Measurements from ENCODE around the gene HSD17B11. TPM values are rescaled to one million over a fixed set of nuclear protein-coding genes. Genes with fewer than 3 reads are reported as not detected.
"Not testable (repeated sequence)": the region's sequence is repeated elsewhere in the genome, so short reads cannot be mapped to it uniquely, and the experiment has no call there.

HSD17B11 gene
- total RNA-seq, 1 donor from 2014 or later = 13.5 TPM

GRCh38 chr4:87317527-87317926 lies 73.5 kb downstream of the HSD17B11 start:
- intact Hi-C loops (cut with micrococcal nuclease) = no loop called here
- ATAC-seq (no peak), DNase-seq (no peak)

GRCh38 chr4:87316961-87317360 lies 74.0 kb downstream of the HSD17B11 start:
- ATAC-seq (no peak), DNase-seq (no peak)
- intact Hi-C loops (cut with micrococcal nuclease) = no loop called here

GRCh38 chr4:87315000-87315399 lies 76.0 kb downstream of the HSD17B11 start:
- intact Hi-C loops (cut with micrococcal nuclease); DNase-seq; ATAC-seq: not testable (repeated sequence)

DNA sequence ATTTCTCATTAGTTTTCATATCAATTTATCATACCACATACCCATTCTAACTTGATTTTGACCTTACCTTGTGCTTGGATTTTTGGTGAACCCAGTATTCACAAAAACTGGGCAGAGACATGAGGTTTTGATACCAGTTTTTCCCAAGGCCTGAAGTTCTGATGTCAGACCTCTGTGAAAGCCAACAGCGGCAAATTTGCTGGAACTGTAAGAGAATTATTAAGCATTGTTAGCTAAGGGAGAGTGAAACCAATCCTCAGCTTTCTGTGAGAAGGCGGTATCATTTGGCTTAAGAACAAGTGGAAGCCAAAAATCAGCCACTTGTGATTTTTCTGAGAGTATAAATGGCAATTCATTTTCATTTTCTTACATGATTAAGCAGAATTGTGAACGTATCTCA lies 77.2 kb downstream of the HSD17B11 start:
- DNase-seq = no peak
- ATAC-seq = no peak
- intact Hi-C loops (cut with micrococcal nuclease) = no loop called here

DNA sequence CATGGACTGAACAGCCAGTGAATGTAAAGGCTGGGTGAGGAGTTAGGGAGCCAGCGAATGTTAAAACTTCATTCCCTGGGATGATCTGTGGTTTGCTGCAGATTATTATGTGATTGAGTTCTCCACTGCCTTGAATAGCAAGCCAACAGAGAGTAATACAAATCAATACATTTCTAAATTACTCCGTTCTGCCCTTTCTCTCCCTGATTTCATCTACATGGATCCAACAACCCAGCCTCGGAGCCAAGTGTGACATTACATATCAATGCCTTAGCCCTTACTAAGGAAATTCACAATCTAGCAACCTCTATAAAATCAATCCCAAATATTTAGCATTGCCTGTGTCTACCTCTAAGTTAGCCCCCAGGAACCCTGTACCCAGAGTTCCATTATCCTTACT lies 79.3 kb downstream of the HSD17B11 start:
- DNase-seq = no peak
- no peak for ATAC-seq
- intact Hi-C loops (cut with micrococcal nuclease) = no loop called here

DNA sequence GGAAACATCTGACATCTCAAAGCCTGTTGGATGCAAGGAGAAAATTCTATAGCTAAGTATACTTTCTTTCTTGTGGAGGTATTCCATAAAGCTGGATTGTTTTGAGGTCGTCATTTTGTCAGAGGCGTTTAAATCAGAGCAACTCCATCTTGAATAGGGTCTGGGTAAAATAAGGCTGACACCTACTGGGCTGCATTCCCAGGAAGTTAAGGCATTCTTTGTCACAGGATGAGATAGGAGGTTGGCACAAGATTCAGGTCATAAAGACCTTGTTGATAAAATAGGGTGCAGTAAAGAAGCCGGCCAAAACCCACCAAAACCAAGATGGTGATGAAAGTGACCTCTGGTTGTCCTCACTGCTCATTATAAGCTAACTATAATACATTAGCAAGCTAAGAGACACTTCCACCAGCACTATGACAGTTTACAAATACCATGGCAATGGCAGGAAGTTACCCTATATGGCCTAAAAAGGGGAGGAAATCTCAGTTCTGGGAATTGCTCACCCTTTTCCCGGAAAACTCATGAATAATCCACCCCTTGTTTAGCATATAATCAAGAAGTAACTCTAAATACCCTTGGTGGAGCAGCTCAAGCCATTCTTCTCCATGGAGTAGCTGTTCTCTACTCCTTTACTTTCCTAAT lies 80.2 kb downstream of the HSD17B11 start:
- ATAC-seq (no peak), DNase-seq (no peak)
- intact Hi-C loops (cut with micrococcal nuclease) = no loop called here

GRCh38 chr4:87309625-87310024 lies 81.4 kb downstream of the HSD17B11 start:
- DNase-seq (no peak), ATAC-seq (peak; percentile 56)
- intact Hi-C loops (cut with micrococcal nuclease) = no loop called here

DNA sequence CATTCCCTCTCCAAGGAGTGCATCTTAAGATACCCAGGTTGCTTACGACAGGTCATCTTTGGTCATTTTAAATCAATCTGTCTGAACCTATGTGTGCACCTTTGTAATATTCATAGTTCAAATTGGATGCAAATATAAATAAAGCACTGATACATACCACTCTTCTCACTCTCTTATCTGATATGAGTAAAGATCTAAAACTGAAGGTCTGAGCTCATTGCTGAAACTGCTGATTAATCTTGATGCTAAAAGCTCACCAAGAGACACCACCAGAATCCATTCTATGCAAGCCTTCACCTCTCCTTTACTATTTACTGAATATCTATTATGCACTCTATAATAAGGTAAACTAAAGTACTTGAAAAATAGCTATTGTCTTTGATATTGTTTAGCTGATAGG lies 84.9 kb downstream of the HSD17B11 start:
- DNase-seq = no peak
- no peak for ATAC-seq
- intact Hi-C loops (cut with micrococcal nuclease) = no loop called here

DNA sequence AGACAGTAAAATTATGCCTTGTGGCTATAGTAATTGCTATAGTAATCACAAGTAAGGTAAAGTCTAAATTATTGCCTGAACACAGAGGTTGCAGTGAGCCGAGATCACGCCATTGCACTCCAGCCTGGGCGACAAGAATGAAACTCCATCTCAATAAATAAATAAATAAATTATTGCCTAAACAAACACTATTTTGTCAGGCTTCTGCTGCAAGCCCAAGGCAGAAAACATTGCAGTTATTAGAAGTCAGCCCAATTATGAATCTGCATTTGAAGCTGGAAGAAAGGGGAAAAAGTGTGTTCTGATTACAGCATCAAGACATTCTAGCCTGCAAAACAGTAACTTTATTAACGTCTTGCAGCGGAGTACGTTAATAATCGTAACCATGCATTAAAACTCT lies 85.4 kb downstream of the HSD17B11 start:
- intact Hi-C loops (cut with micrococcal nuclease) = no loop called here
- DNase-seq (no peak), ATAC-seq (no peak)

GRCh38 chr4:87304745-87305432 lies 86.1 kb downstream of the HSD17B11 start:
- intact Hi-C loops (cut with micrococcal nuclease) = no loop called here
- DNase-seq = no peak

GRCh38 chr4:87299898-87300297 lies 91.1 kb downstream of the HSD17B11 start:
- ATAC-seq (no peak), DNase-seq (no peak)
- intact Hi-C loops (cut with micrococcal nuclease) = no loop called here

More at GRCh38 chr4:87304745-87305432, 86.1 kb downstream of the HSD17B11 start:
- ATAC-seq = no peak

DNA sequence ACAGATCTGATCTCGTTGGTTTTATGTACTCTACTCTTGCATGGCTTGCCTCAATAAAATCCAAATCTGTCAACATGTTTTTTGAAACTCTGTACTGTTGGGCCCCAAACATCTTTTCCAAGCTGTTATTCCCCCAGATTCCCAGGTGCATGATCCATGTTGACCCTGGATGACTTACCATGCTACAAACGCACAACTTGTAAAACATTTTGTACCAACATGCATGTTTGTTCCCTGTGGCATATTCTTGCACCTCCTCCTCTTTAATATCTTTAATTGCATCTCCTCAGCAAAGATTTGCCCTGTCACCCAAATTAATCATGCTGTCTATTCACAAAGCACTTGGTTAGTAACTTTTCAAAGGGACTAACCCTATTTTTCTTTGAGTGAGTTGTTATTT lies 92.6 kb downstream of the HSD17B11 start:
- ATAC-seq (no peak), DNase-seq (no peak)
- intact Hi-C loops (cut with micrococcal nuclease) = no loop called here

GRCh38 chr4:87294911-87295310 lies 96.1 kb downstream of the HSD17B11 start:
- intact Hi-C loops (cut with micrococcal nuclease); ATAC-seq; DNase-seq: not testable (repeated sequence)

DNA sequence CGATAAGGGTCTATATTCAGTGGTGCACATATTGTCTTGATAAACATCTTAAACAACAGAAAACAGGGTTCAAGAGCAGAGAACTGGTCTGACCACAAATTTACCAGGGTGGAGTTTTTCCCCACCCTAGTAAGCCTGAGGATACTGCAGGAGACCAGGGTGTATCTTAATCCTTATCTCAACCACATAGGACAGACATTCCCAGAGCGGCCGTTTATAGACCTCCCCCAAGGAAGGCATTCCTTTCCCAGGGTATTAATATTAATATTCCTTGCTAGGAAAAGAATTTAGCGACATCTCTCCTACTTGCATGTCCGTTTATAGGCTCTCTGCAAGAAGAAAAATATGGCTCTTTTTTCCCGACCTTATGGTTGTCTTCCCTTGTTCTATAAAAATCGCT lies 97.1 kb downstream of the HSD17B11 start:
- intact Hi-C loops (cut with micrococcal nuclease); DNase-seq; ATAC-seq: not testable (repeated sequence)

- DNase-seq (no peak), ATAC-seq (no peak)
- intact Hi-C loops (cut with micrococcal nuclease) = no loop called here
Observed at GRCh38 chr4:87286970-87287369, 104.0 kb downstream of the HSD17B11 start.

Small RNA genes lying within 50 kb of the gene (microRNA-seq; reads per million reads assigned to microRNA genes)
- gene MIR5705 (ENCODE audit: borderline number of aligned reads) = not detected

Other genes with a start within 250 kb of the HSD17B11 start
- gene KLHL8, start 170.6 kb downstream of the HSD17B11 start, total RNA-seq = 13.4 TPM
- gene HSD17B13, start 68.3 kb downstream of the HSD17B11 start, total RNA-seq = 0.15 TPM
- gene NUDT9, start 31.4 kb upstream of the HSD17B11 start, total RNA-seq = 31.1 TPM
- gene SPARCL1, start 138.2 kb upstream of the HSD17B11 start, total RNA-seq = 354 TPM
- not detected for gene DSPP, start 217.3 kb upstream of the HSD17B11 start, total RNA-seq